GM12878 (cell line): Measurements from ENCODE around the gene RWDD4. TPM values are rescaled to one million over a fixed set of nuclear protein-coding genes. Genes with fewer than 3 reads are reported as not detected.

Experiments used
- ATAC-seq: fragments of 200-7000 bp; cut with Tn5 transposase; 3 replicates; pipeline ENCODE4 v1.9.1; 2020; ENCODE audit warnings: mild to moderate bottlenecking, moderate library complexity
- BruUV-seq: library from RNA; stranded (reverse); fragments of 400-500 nt; replicated peaks from 2 replicates; lab custom pipeline; 2021; lab: Mats Ljungman, UMichigan
- CTCF ChIA-PET: fragments of 300-600 bp; sonication (Branson Sonifier 250); formaldehyde crosslinking; extraction: SDS; loops from one replicate; lab custom pipeline; 2021; ENCODE audit warnings: inconsistent platforms; lab: Yijun Ruan, JAX
- POLR2A ChIA-PET: fragments of 350-600 bp; formaldehyde crosslinking; extraction: SDS; loops from one replicate; lab custom pipeline; 2021; ENCODE audit warnings: inconsistent platforms; lab: Charles Lee
- RAD21 ChIA-PET: fragments of 300-600 bp; sonication (Branson Sonifier 250); formaldehyde crosslinking; loops from one replicate; lab custom pipeline; 2023; ENCODE audit warnings: antibody characterized with exemption; ENCODE audit not compliant: unreplicated experiment; lab: Charles Lee
- SMC1A ChIA-PET: fragments of 300-600 bp; sonication (Branson Sonifier 250); formaldehyde crosslinking; loops from one replicate; lab custom pipeline; 2023; ENCODE audit not compliant: unreplicated experiment, uncharacterized antibody; lab: Charles Lee
- DNase-seq: peaks from one replicate; pipeline ENCODE4 v3.0.0-alpha.2; 2011; ENCODE audit warnings: low read depth, low spot score
- FAIRE-seq: peaks from 3 replicates; lab custom pipeline; 2011; peaks lifted over from hg19 to GRCh38; lab: Jason Lieb, UNC
- H2AFZ ChIP-seq: 2 replicates; pipeline ENCODE4 v1.6.0; 2011; ENCODE audit warnings: low read depth, low read length, control low read depth; ENCODE audit not compliant: control insufficient read depth
- H3K27ac ChIP-seq: 2 replicates; pipeline ENCODE4 v1.5.1; 2011; ENCODE audit warnings: control low read depth; ENCODE audit not compliant: control insufficient read depth, insufficient read depth
- H3K27me3 ChIP-seq, 2 experiments: replicated peaks in 1 of 2; 2 replicates each; pipeline versions ENCODE4 v1.6.0 to v1.6.1; 2011; ENCODE audit warnings: low read length in 1 of 2; ENCODE audit not compliant: control insufficient read depth in 2 of 2, insufficient read depth in 2 of 2
- H3K36me3 ChIP-seq, 2 experiments: 2 replicates each; pipeline ENCODE4 v1.5.1; 2011; ENCODE audit warnings: low read length in 1 of 2; ENCODE audit not compliant: control insufficient read depth in 2 of 2, insufficient read depth in 2 of 2
- H3K4me1 ChIP-seq: 2 replicates; pipeline ENCODE4 v1.6.1; 2011; ENCODE audit warnings: mild to moderate bottlenecking, low read length, moderate library complexity, mixed read lengths; ENCODE audit not compliant: control insufficient read depth, insufficient read depth
- H3K4me2 ChIP-seq: 2 replicates; pipeline ENCODE4 v1.6.0; 2011; ENCODE audit warnings: control low read depth; ENCODE audit not compliant: control insufficient read depth, insufficient read depth
- H3K4me3 ChIP-seq: fragments of 200-600 bp; sonication (generic); 2 replicates; pipeline ENCODE4 v1.5.1; 2016
- H3K79me2 ChIP-seq: 2 replicates; pipeline ENCODE4 v1.6.0; 2011; ENCODE audit warnings: low read length; ENCODE audit not compliant: control insufficient read depth, insufficient read depth
- H3K9ac ChIP-seq: 2 replicates; pipeline ENCODE4 v1.8.0; 2011; ENCODE audit warnings: low read length, control low read depth, mixed read lengths; ENCODE audit not compliant: control insufficient read depth, insufficient read depth
- H3K9me3 ChIP-seq: replicated peaks from 3 replicates; pipeline ENCODE4 v1.5.1; 2011; ENCODE audit warnings: mild to moderate bottlenecking, low read length; ENCODE audit not compliant: control insufficient read depth, insufficient read depth
- H4K20me1 ChIP-seq: 2 replicates; pipeline ENCODE4 v1.6.0; 2011; ENCODE audit not compliant: control insufficient read depth, insufficient read depth
- BCL3 ChIP-seq: IDR thresholded peaks from 2 replicates; pipeline ENCODE4 v1.6.1; 2011; ENCODE audit warnings: borderline replicate concordance, low read depth, mild to moderate bottlenecking, moderate library complexity, low read length; ENCODE audit not compliant: insufficient read depth, poor library complexity, severe bottlenecking
- CREB1 ChIP-seq: IDR thresholded peaks from 2 replicates; pipeline ENCODE4 v1.6.1; 2012; ENCODE audit warnings: low read depth, mild to moderate bottlenecking, inconsistent platforms
- CTCF ChIP-seq, 3 experiments: IDR thresholded peaks in 2 of 3; conservative IDR thresholded peaks in 1 of 3; 2 replicates each; pipeline ENCODE4 v1.5.1; 2011; ENCODE audit warnings: low read depth in 3 of 3, low read length in 3 of 3, mild to moderate bottlenecking in 3 of 3, control low read depth in 2 of 3, moderate library complexity in 2 of 3, inconsistent platforms in 1 of 3, mixed read lengths in 1 of 3; ENCODE audit not compliant: control insufficient read depth in 2 of 3, insufficient read depth in 1 of 3; ENCODE audit errors: extremely low read depth in 1 of 3
- DPF2 ChIP-seq: fragments of 450-650 bp; IDR thresholded peaks from 2 replicates; pipeline ENCODE4 v1.6.1; 2017; ENCODE audit warnings: mild to moderate bottlenecking
- ELK1 ChIP-seq: IDR thresholded peaks from 2 replicates; pipeline ENCODE4 v1.6.1; 2012; ENCODE audit warnings: low read depth, low read length, improper control_type of control experiment
- GATAD2B ChIP-seq: fragments of 450-650 bp; conservative IDR thresholded peaks from 2 replicates; pipeline ENCODE4 v1.6.1; 2017; ENCODE audit warnings: low read depth, mild to moderate bottlenecking, moderate library complexity
- JUNB ChIP-seq: IDR thresholded peaks from 2 replicates; pipeline ENCODE4 v1.6.1; 2016; ENCODE audit warnings: antibody characterized with exemption, mild to moderate bottlenecking
- KLF5 ChIP-seq: fragments of 450-650 bp; IDR thresholded peaks from 2 replicates; pipeline ENCODE4 v1.6.1; 2014; ENCODE audit warnings: mild to moderate bottlenecking; ENCODE audit not compliant: partially characterized antibody
- SKIL ChIP-seq: fragments of 450-650 bp; IDR thresholded peaks from 2 replicates; pipeline ENCODE4 v1.6.1; 2017; ENCODE audit warnings: mild to moderate bottlenecking, low read depth, inconsistent platforms; ENCODE audit not compliant: poor library complexity, severe bottlenecking
- SMAD5 ChIP-seq: IDR thresholded peaks from 2 replicates; pipeline ENCODE4 v1.6.1; 2016; ENCODE audit warnings: antibody characterized with exemption, low read depth
- USF2 ChIP-seq: IDR thresholded peaks from 2 replicates; pipeline ENCODE4 v1.6.1; 2011; ENCODE audit warnings: low read depth, low read length, improper control_type of control experiment, borderline replicate concordance
- ZBTB40 ChIP-seq: fragments of 450-650 bp; IDR thresholded peaks from 2 replicates; pipeline ENCODE4 v1.6.1; 2016; ENCODE audit warnings: mild to moderate bottlenecking, moderate library complexity, borderline replicate concordance
- WGBS: methylation state at CpG from one replicate; pipeline ENCODE4 v1.1.6; 2016; ENCODE audit warnings: low lambda C conversion rate; ENCODE audit not compliant: insufficient replicate concordance, insufficient coverage; ENCODE audit errors: missing lambda C conversion rate; 5-methylcytosine and 5-hydroxymethylcytosine counted together
- in situ Hi-C: fragments of 300-500 bp; cut with MboI; formaldehyde crosslinking; loops from 9 replicates; pipeline ENCODE4 v1.14.3; 2018; ENCODE audit warnings: mixed read lengths
- intact Hi-C: fragments of 100-400 bp; cut with micrococcal nuclease; formaldehyde crosslinking; loops from one replicate; pipeline ENCODE4 v1.14.2; 2022; ENCODE audit not compliant: unreplicated experiment
- polyA plus RNA-seq, 11 experiments: library from polyadenylated mRNA; depleted of rRNA in 4 of 11; unstranded in 6 of 11; stranded (reverse) in 5 of 11; fragments of >200 nt; fragmentation: Nextera tagmentation in 4 of 11; fragmentation: Illumina TruSeq in 1 of 11; extraction: Ambion mirVana in 4 of 11; extraction: Trizol in 1 of 11; gene quantifications; 1 replicate in 1 of 11; 2 replicates in 10 of 11; pipeline versions ENCODE4 v1.2.1 to v1.2.3, GENCODE V29; 2011 to 2016; ENCODE audit warnings: inconsistent platforms in 2 of 11, missing spikeins in 2 of 11, low read depth in 1 of 11
- total RNA-seq, 4 experiments: library from RNA; depleted of rRNA in 3 of 4; stranded (reverse); fragments of >200 nt in 3 of 4; fragmentation: Illumina TruSeq in 1 of 4; extraction: Trizol in 1 of 4; gene quantifications; 2 replicates each; pipeline versions ENCODE4 v1.2.1 to v1.2.3, GENCODE V29; 2013 to 2021

Gene RWDD4
- total and polyA plus RNA-seq, 10 of the 15 experiments (the other 5 are each of a cell fraction or from before 2014, with no cell fraction given): 11.2 to 37.8 (median 19.9) TPM

GRCh38 chr4:183618681-183619080 is 40.3 kb downstream of the RWDD4 start:
- in situ Hi-C loops (no loop called here), intact Hi-C loops (no loop called here)
- no peak overlapping the region for H3K9ac ChIP-seq
- no peaks in the 10 kb centered on the region for H3K79me2 ChIP-seq
- H4K20me1 ChIP-seq: no peaks in the 10 kb centered on the region
- H3K27ac ChIP-seq: no peak overlapping the region
- 71% methylated on average over 4 of the region's 4 CpGs for WGBS
- no peak for ATAC-seq
- RAD21 ChIA-PET: no interaction called here
- H3K4me1 ChIP-seq: no peaks in the 10 kb centered on the region
- H3K27me3 ChIP-seq: peaks cover 0 to 2% of the 10 kb centered on the region in 2 experiments; a peak in 1 of 4 replicates
- SMC1A ChIA-PET: no interaction called here
- H3K4me3 ChIP-seq: no peak overlapping the region
- no TSS peak for BruUV-seq
- no peak for DNase-seq
- CTCF ChIA-PET: interaction anchor here (0.6 kb wide), 1 partner anchor 76 kb away, joined by 3 read pairs; no protein-coding TSS in a partner anchor
- POLR2A ChIA-PET: no interaction called here
- no peaks in the 10 kb centered on the region for H3K9me3 ChIP-seq
- H2AFZ ChIP-seq: no peak overlapping the region
- H3K4me2 ChIP-seq: no peak overlapping the region
- no peak for FAIRE-seq
- H3K36me3 ChIP-seq: no peaks in the 10 kb centered on the region
- TF ChIP-seq BCL3 (no peak), KLF5 (no peak), JUNB (no peak), ZBTB40 (no peak), GATAD2B (no peak), CTCF (IDR thresholded peaks at IDR 0.05 in 2 of 3, conservative IDR thresholded peaks at IDR 0.05 in 1 of 3; ENCODE audit: control insufficient read depth in 2 of 3, extremely low read depth in 1 of 3, insufficient read depth in 1 of 3, low read depth in 3 of 3, low read length in 3 of 3) (no peak), DPF2 (no peak), USF2 (no peak), CREB1 (no peak), SKIL (no peak), SMAD5 (no peak), ELK1 (no peak)
